Measurements from ENCODE around the gene ACAT2. TPM values are rescaled to one million over a fixed set of nuclear protein-coding genes. Genes with fewer than 3 reads are reported as not detected.
"Not testable (repeated sequence)": the region's sequence is repeated elsewhere in the genome, so short reads cannot be mapped to it uniquely, and the experiment has no call there.

The ACAT2 gene
- total RNA-seq, 1 experiment from 2014 or later, result 156 TPM

DNA sequence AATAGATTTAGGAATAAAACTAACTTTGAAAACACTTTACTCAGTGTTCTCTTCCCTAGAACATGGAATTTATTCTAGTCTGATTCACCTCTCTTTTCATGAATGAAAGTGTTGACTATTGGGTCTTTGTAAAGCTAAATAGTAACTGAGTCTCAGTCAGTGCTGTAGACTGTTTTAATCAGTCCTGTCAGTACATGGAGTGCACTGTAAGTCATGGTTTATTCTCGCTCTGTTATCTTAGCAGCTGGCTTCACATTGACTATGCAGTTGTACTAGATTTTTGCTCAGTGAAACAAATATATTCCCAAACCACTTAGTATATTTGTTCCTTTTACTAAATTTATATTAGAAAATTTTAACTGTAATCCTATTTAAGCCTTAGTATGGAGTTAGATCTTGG, 15.1 kb upstream of the ACAT2 start:
- Histone ChIP-seq H4K20me1 (ENCODE audit: control insufficient read depth, insufficient read depth, insufficient read length) (no peaks in the 10 kb centered on the region), H2AK5ac (ENCODE audit: insufficient read length, low read length) (no peak overlapping the region), H2BK5ac (ENCODE audit: insufficient read length, low read length) (no peak overlapping the region), H3K56ac (ENCODE audit: insufficient read length, low read depth, low read length) (no peak overlapping the region), H3K9ac (ENCODE audit: extremely low read depth, insufficient read length, low read length) (no peak overlapping the region), H3K18ac (ENCODE audit: insufficient read length, low read depth, low read length) (no peak overlapping the region), H3T11ph (ENCODE audit: low read length) (no peak overlapping the region), H3K79me1 (ENCODE audit: insufficient read depth, low read depth, low read length, poor library complexity, severe bottlenecking) (peaks cover 3% of the 10 kb centered on the region), H3K4me1 (ENCODE audit: insufficient read depth, low read length) (no peaks in the 10 kb centered on the region), H2AFZ (ENCODE audit: low read length) (no peak overlapping the region), H3K27ac (ENCODE audit: insufficient read length, low read depth, low read length) (no peak overlapping the region), H3K23ac (ENCODE audit: insufficient read length, low read depth, low read length) (no peak overlapping the region), H3K79me2 (ENCODE audit: insufficient read depth, low read length) (no peaks in the 10 kb centered on the region; the same call in 1 of the 2 replicates), H3K9me3 (ENCODE audit: control insufficient read depth, low read depth, low read length) (no peaks in the 10 kb centered on the region), H3K27me3 (ENCODE audit: insufficient read depth, low read length) (no peaks in the 10 kb centered on the region), H4K91ac (ENCODE audit: insufficient read length, low read depth, low read length) (no peak overlapping the region), H3K4me2 (ENCODE audit: insufficient read depth, insufficient read length, low read length) (no peak overlapping the region), H2BK20ac (ENCODE audit: low read depth, low read length, poor library complexity, severe bottlenecking) (no peak overlapping the region), H3K23me2 (ENCODE audit: insufficient read length, low read depth, low read length, poor library complexity, severe bottlenecking) (no peaks in the 10 kb centered on the region), H3K4ac (ENCODE audit: low read depth, low read length) (no peak overlapping the region), H3K14ac (ENCODE audit: insufficient read depth, low read length) (no peak overlapping the region), H4K8ac (replicated peaks; ENCODE audit: insufficient read length, low read depth, low read length) (no peak overlapping the region), H2BK15ac (ENCODE audit: low read depth, low read length) (no peak overlapping the region), H4K5ac (ENCODE audit: insufficient read length, low read depth, low read length) (no peak overlapping the region), H2BK12ac (ENCODE audit: insufficient read length, low read depth, low read length) (no peak overlapping the region), H2BK120ac (ENCODE audit: low read depth, low read length, poor library complexity, severe bottlenecking) (no peak overlapping the region)
- no peak overlapping the region for H3K27ac Mint-ChIP-seq
- no CpG with 5 or more reads among the region's 1 CpG for WGBS (ENCODE audit: extremely low coverage, insufficient read length, low lambda C conversion rate)
- no peaks in the 10 kb centered on the region for H3K4me1 Mint-ChIP-seq
- no peak overlapping the region for H3K4me3 Mint-ChIP-seq
- TF ChIP-seq, protein P1, sequence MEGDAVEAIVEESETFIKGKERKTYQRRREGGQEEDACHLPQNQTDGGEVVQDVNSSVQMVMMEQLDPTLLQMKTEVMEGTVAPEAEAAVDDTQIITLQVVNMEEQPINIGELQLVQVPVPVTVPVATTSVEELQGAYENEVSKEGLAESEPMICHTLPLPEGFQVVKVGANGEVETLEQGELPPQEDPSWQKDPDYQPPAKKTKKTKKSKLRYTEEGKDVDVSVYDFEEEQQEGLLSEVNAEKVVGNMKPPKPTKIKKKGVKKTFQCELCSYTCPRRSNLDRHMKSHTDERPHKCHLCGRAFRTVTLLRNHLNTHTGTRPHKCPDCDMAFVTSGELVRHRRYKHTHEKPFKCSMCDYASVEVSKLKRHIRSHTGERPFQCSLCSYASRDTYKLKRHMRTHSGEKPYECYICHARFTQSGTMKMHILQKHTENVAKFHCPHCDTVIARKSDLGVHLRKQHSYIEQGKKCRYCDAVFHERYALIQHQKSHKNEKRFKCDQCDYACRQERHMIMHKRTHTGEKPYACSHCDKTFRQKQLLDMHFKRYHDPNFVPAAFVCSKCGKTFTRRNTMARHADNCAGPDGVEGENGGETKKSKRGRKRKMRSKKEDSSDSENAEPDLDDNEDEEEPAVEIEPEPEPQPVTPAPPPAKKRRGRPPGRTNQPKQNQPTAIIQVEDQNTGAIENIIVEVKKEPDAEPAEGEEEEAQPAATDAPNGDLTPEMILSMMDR (conservative IDR thresholded peaks at IDR 0.05), result no peak
- peaks cover 57 to 94% (median 92%) of the 10 kb centered on the region in 3 experiments; a peak in 6 of 7 replicates for H3K36me3 Mint-ChIP-seq (ENCODE audit: insufficient read depth in 1 of 3, low read depth in 3 of 3)
- no peaks in the 10 kb centered on the region for H3K9me3 Mint-ChIP-seq
- H3K27me3 Mint-ChIP-seq (ENCODE audit: low read depth), result no peaks in the 10 kb centered on the region
- no peak for DNase-seq

DNA sequence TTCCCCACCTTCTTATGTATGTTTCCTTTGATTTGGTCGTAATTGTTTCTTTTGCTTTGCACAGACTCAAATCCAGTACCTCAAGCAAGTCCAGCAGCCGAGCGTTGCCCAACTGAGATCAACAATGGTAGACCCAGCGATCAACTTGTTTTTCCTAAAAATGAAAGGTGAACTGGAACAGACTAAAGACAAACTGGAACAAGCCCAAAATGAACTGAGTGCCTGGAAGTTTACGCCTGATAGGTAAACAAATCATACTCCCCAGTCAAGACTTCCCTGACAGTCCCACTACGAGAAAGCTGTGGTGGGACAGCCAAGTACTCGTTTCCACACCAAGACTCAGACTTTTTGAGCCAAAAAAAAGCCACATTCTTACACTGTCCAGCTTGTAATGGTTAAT, 13.7 kb upstream of the ACAT2 start:
- H3K23ac ChIP-seq (ENCODE audit: insufficient read length, low read depth, low read length); H3K9me3 ChIP-seq (ENCODE audit: control insufficient read depth, low read depth, low read length); H3K23me2 ChIP-seq (ENCODE audit: insufficient read length, low read depth, low read length, poor library complexity, severe bottlenecking); H4K20me1 ChIP-seq (ENCODE audit: control insufficient read depth, insufficient read depth, insufficient read length); H4K91ac ChIP-seq (ENCODE audit: insufficient read length, low read depth, low read length); H3K18ac ChIP-seq (ENCODE audit: insufficient read length, low read depth, low read length); H3K4me3 Mint-ChIP-seq; H3K27me3 ChIP-seq (ENCODE audit: insufficient read depth, low read length); H3K9ac ChIP-seq (ENCODE audit: extremely low read depth, insufficient read length, low read length); H3K27ac Mint-ChIP-seq; H3K4me1 ChIP-seq (ENCODE audit: insufficient read depth, low read length); H3K4ac ChIP-seq (ENCODE audit: low read depth, low read length); H3K4me1 Mint-ChIP-seq; H3K9me3 Mint-ChIP-seq; H4K8ac ChIP-seq (replicated peaks; ENCODE audit: insufficient read length, low read depth, low read length); H3K14ac ChIP-seq (ENCODE audit: insufficient read depth, low read length); H3T11ph ChIP-seq (ENCODE audit: low read length); H3K27me3 Mint-ChIP-seq (ENCODE audit: low read depth); H2AK5ac ChIP-seq (ENCODE audit: insufficient read length, low read length); H4K5ac ChIP-seq (ENCODE audit: insufficient read length, low read depth, low read length); DNase-seq; H3K56ac ChIP-seq (ENCODE audit: insufficient read length, low read depth, low read length); H2BK12ac ChIP-seq (ENCODE audit: insufficient read length, low read depth, low read length); H3K79me2 ChIP-seq (ENCODE audit: insufficient read depth, low read length); H2BK5ac ChIP-seq (ENCODE audit: insufficient read length, low read length); H3K79me1 ChIP-seq (ENCODE audit: insufficient read depth, low read depth, low read length, poor library complexity, severe bottlenecking); H2BK20ac ChIP-seq (ENCODE audit: low read depth, low read length, poor library complexity, severe bottlenecking); H2BK15ac ChIP-seq (ENCODE audit: low read depth, low read length); H3K27ac ChIP-seq (ENCODE audit: insufficient read length, low read depth, low read length); H3K4me2 ChIP-seq (ENCODE audit: insufficient read depth, insufficient read length, low read length); H2BK120ac ChIP-seq (ENCODE audit: low read depth, low read length, poor library complexity, severe bottlenecking); H2AFZ ChIP-seq (ENCODE audit: low read length): not testable (repeated sequence)
- WGBS (ENCODE audit: extremely low coverage, insufficient read length, low lambda C conversion rate), result no CpG with 5 or more reads among the region's 7 CpGs
- peaks cover 55 to 93% (median 90%) of the 10 kb centered on the region in 3 experiments; a peak in 6 of 7 replicates for H3K36me3 Mint-ChIP-seq (ENCODE audit: insufficient read depth in 1 of 3, low read depth in 3 of 3)

Measured in H9 (cell line).